ENCODE measurements around the gene ITFG2.

DNA sequence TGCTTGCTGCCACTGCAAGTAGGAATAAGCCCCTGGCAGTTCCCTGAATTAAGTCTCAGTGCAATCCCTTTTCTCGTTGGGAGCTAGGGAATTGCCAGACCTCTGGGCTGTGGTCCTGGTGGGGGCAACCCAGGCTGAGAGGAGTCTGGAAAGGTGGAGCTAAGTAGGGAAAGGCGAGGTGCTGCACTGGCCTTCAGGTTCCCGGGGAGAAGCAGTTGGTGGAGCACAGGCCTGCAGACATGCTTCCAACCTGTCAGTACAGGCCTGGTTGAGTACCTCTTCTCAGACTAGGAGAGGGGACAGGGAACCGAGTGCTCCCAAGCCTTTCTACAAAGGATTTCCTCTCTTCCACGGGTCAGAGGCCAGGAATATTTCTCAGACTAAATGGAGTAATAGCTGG, 20.9 kb downstream of the ITFG2 start:
- TF ChIP-seq POLR2A (IDR thresholded peaks at IDR 0.05; ENCODE audit: low read length) (no peak), GATA1 (IDR thresholded peaks at IDR 0.05; ENCODE audit: low read depth, low read length) (no peak)
